Ecto neural progenitor cell (in vitro differentiated cells): ENCODE results near the gene SLC4A1.
"Not testable (repeated sequence)": the region's sequence is repeated elsewhere in the genome, so short reads cannot be mapped to it uniquely, and the experiment has no call there.

ENCODE experiments used
- DNase-seq: peaks from one replicate; pipeline ENCODE4 v3.0.0-alpha.2; 2018; ENCODE audit warnings: low spot score

The SLC4A1 gene

GRCh38 chr17:44256671-44257070 lies 11.3 kb downstream of the SLC4A1 start:
- DNase-seq = no peak

- no peak for DNase-seq
Observed at GRCh38 chr17:44255915-44256314, 12.0 kb downstream of the SLC4A1 start.

GRCh38 chr17:44254361-44255095 lies 13.4 kb downstream of the SLC4A1 start:
- no peak for DNase-seq

- no peak for DNase-seq
Observed at GRCh38 chr17:44253006-44253405, 14.9 kb downstream of the SLC4A1 start.

- no peak for DNase-seq
Observed at GRCh38 chr17:44251062-44251461, 16.9 kb downstream of the SLC4A1 start.

GRCh38 chr17:44249501-44250246 lies 18.3 kb downstream of the SLC4A1 start:
- no peak for DNase-seq

GRCh38 chr17:44247876-44248736 lies 19.8 kb downstream of the SLC4A1 start:
- DNase-seq = peak; percentile 38

- DNase-seq = peak; percentile 49
Observed at GRCh38 chr17:44247440-44247841, 20.5 kb downstream of the SLC4A1 start.

GRCh38 chr17:44241106-44241624 lies 26.8 kb downstream of the SLC4A1 start:
- no peak for DNase-seq

GRCh38 chr17:44237886-44238285 lies 30.0 kb downstream of the SLC4A1 start:
- DNase-seq = not testable (repeated sequence)

GRCh38 chr17:44236444-44236991 lies 31.4 kb downstream of the SLC4A1 start:
- DNase-seq = no peak

GRCh38 chr17:44235583-44235936 lies 32.4 kb downstream of the SLC4A1 start:
- no peak for DNase-seq

- no peak for DNase-seq
Observed at GRCh38 chr17:44233582-44233981, 34.4 kb downstream of the SLC4A1 start.

- DNase-seq = no peak
Observed at GRCh38 chr17:44232061-44232460, 35.9 kb downstream of the SLC4A1 start.

GRCh38 chr17:44230140-44230539 lies 37.8 kb downstream of the SLC4A1 start:
- no peak for DNase-seq

- DNase-seq = no peak
Observed at GRCh38 chr17:44229090-44229489, 38.8 kb downstream of the SLC4A1 start.

GRCh38 chr17:44223541-44224071 lies 44.3 kb downstream of the SLC4A1 start:
- DNase-seq = no peak

- DNase-seq = peak; percentile 86
Observed at GRCh38 chr17:44222112-44222869, 45.6 kb downstream of the SLC4A1 start.

- no peak for DNase-seq
Observed at GRCh38 chr17:44221862-44222111, 46.1 kb downstream of the SLC4A1 start.

GRCh38 chr17:44221084-44221861 lies 46.7 kb downstream of the SLC4A1 start:
- DNase-seq = peak; percentile 89
